Activated CD4-positive, CD25-positive, alpha-beta regulatory T cell (primary cell): ENCODE data around the gene ADSS1.

ENCODE experiments used
- DNase-seq, 4 experiments: peaks; one replicate each; lab custom pipeline; 2025; lab: John Stamatoyannopoulos, UW

ADSS1 gene

GRCh38 chr14:104770851-104771272, 46.8 kb downstream of the ADSS1 start:
- DNase-seq = no peak

- no peak for DNase-seq
Observed at GRCh38 chr14:104771374-104771773, 47.3 kb downstream of the ADSS1 start.

- DNase-seq = no peak
Observed at GRCh38 chr14:104771918-104772706, 48.1 kb downstream of the ADSS1 start.

- no peak for DNase-seq
Observed at GRCh38 chr14:104772707-104773504, 48.9 kb downstream of the ADSS1 start.

- no peak for DNase-seq
Observed at GRCh38 chr14:104773505-104774452, 49.8 kb downstream of the ADSS1 start.

GRCh38 chr14:104774453-104775072, 50.5 kb downstream of the ADSS1 start:
- DNase-seq = no peak

GRCh38 chr14:104775073-104775489, 51.1 kb downstream of the ADSS1 start:
- no peak for DNase-seq

- no peak for DNase-seq
Observed at GRCh38 chr14:104776481-104776880, 52.5 kb downstream of the ADSS1 start.

- DNase-seq = no peak
Observed at GRCh38 chr14:104776961-104777807, 53.2 kb downstream of the ADSS1 start.

GRCh38 chr14:104777808-104778249, 53.8 kb downstream of the ADSS1 start:
- DNase-seq = no peak

GRCh38 chr14:104778694-104779331, 54.8 kb downstream of the ADSS1 start:
- no peak for DNase-seq

GRCh38 chr14:104779776-104780512, 55.9 kb downstream of the ADSS1 start:
- no peak for DNase-seq

GRCh38 chr14:104780513-104781030, 56.5 kb downstream of the ADSS1 start:
- DNase-seq = no peak

- no peak for DNase-seq
Observed at GRCh38 chr14:104781271-104782077, 57.4 kb downstream of the ADSS1 start.

GRCh38 chr14:104782086-104782807, 58.2 kb downstream of the ADSS1 start:
- DNase-seq = no peak

- DNase-seq = no peak
Observed at GRCh38 chr14:104782808-104783139, 58.7 kb downstream of the ADSS1 start.

GRCh38 chr14:104783484-104784217, 59.6 kb downstream of the ADSS1 start:
- no peak for DNase-seq
